Thymus (tissue), 11 donors: ENCODE results near the gene AGAP3. TPM values are rescaled to one million over a fixed set of nuclear protein-coding genes. Genes with fewer than 3 reads are reported as not detected.

Experiments
- DNase-seq, 9 donors: peaks; one replicate each; pipeline ENCODE4 v3.0.0-alpha.2; 2013; ENCODE audit warnings: low spot score in 9 of 9, low read depth in 6 of 9, missing footprints in 1 of 9
- H3K27ac ChIP-seq, 2 donors: one replicate each; pipeline ENCODE4 v1.5.1; 2013; ENCODE audit warnings: control low read depth in 1 of 2, low read depth in 1 of 2, low read length in 1 of 2, mild to moderate bottlenecking in 1 of 2, moderate library complexity in 1 of 2
- H3K27me3 ChIP-seq, 2 donors: one replicate each; pipeline ENCODE4 v1.5.1; 2013; ENCODE audit warnings: low read length in 1 of 2; ENCODE audit not compliant: control insufficient read depth in 2 of 2, insufficient read depth in 1 of 2
- H3K36me3 ChIP-seq, 2 donors: one replicate each; pipeline ENCODE4 v1.5.1; 2013; ENCODE audit warnings: low read length in 1 of 2, mild to moderate bottlenecking in 1 of 2, moderate library complexity in 1 of 2; ENCODE audit not compliant: control insufficient read depth in 2 of 2, insufficient read depth in 2 of 2
- H3K4me1 ChIP-seq, 2 donors: one replicate each; pipeline ENCODE4 v1.5.1; 2013; ENCODE audit warnings: low read length in 2 of 2; ENCODE audit not compliant: control insufficient read depth in 2 of 2, insufficient read depth in 2 of 2
- H3K4me3 ChIP-seq, 2 donors: one replicate each; pipeline ENCODE4 v1.5.1; 2013; ENCODE audit warnings: low read length in 2 of 2, control low read depth in 1 of 2, mild to moderate bottlenecking in 1 of 2
- H3K9me3 ChIP-seq, 2 donors: one replicate each; pipeline ENCODE4 v1.5.1; 2013; ENCODE audit warnings: low read length in 1 of 2, mild to moderate bottlenecking in 1 of 2; ENCODE audit not compliant: control insufficient read depth in 2 of 2, insufficient read depth in 1 of 2
- WGBS: extraction: QIAGEN DNeasy Blood & Tissue Kit; methylation state at CpG from one replicate; pipeline ENCODE4 v1.1.7; 2013; 5-methylcytosine and 5-hydroxymethylcytosine counted together
- polyA plus RNA-seq: library from polyadenylated mRNA; stranded (reverse); fragments of 200-250 nt; gene quantifications from one replicate; pipeline ENCODE4 v1.2.3, GENCODE V29; 2013
- total RNA-seq: library from RNA; stranded (reverse); fragments of 120-200 nt; gene quantifications from one replicate; pipeline ENCODE4 v1.2.4, GENCODE V29; 2013
- donor health status: healthy.

Gene AGAP3
- total and polyA plus RNA-seq, 2 donors, result 8.2 to 43.2 TPM

GRCh38 chr7:151076863-151077704 lies 9.2 kb upstream of the AGAP3 start:
- no peak overlapping the region for H3K27ac ChIP-seq
- H3K4me3 ChIP-seq, result no peak overlapping the region
- H3K36me3 ChIP-seq, result peaks cover 49 to 60% of the 10 kb centered on the region in 2 donors
- 97% methylated on average over 33 of the region's 33 CpGs for WGBS
- no peaks in the 10 kb centered on the region for H3K27me3 ChIP-seq
- no peak for DNase-seq
- H3K9me3 ChIP-seq, result no peaks in the 10 kb centered on the region
- H3K4me1 ChIP-seq, result peaks cover 22 to 30% of the 10 kb centered on the region in 2 donors

GRCh38 chr7:151077705-151078232 lies 8.5 kb upstream of the AGAP3 start:
- no peaks in the 10 kb centered on the region for H3K27me3 ChIP-seq
- no peak for DNase-seq
- peaks cover 29 to 36% of the 10 kb centered on the region in 2 donors for H3K4me1 ChIP-seq
- no peak overlapping the region for H3K27ac ChIP-seq
- H3K9me3 ChIP-seq, result no peaks in the 10 kb centered on the region
- 90% methylated on average over 10 of the region's 10 CpGs for WGBS
- peaks cover 44 to 54% of the 10 kb centered on the region in 2 donors for H3K36me3 ChIP-seq
- no peak overlapping the region for H3K4me3 ChIP-seq

- H3K27ac ChIP-seq, result no peak overlapping the region
- peaks cover under 1 to 1% of the 10 kb centered on the region in 2 donors for H3K27me3 ChIP-seq
- 85% methylated on average over 22 of the region's 22 CpGs for WGBS
- H3K4me3 ChIP-seq, result no peak overlapping the region
- H3K9me3 ChIP-seq, result no peaks in the 10 kb centered on the region
- peaks cover 40 to 47% of the 10 kb centered on the region in 2 donors for H3K36me3 ChIP-seq
- H3K4me1 ChIP-seq, result peaks cover 29 to 37% of the 10 kb centered on the region in 2 donors
- no peak for DNase-seq
Observed at GRCh38 chr7:151078233-151079040, 7.8 kb upstream of the AGAP3 start.

- Histone ChIP-seq H3K4me1 (peaks cover 29 to 42% of the 10 kb centered on the region in 2 donors), H3K4me3 (peak overlapping the region; percentile 71 to 76), H3K36me3 (peaks cover 31 to 38% of the 10 kb centered on the region in 2 donors), H3K9me3 (no peaks in the 10 kb centered on the region), H3K27me3 (peaks cover 10% of the 10 kb centered on the region in 2 donors), H3K27ac (no peak overlapping the region)
- WGBS, result 94% methylated on average over 27 of the region's 27 CpGs
- no peak for DNase-seq
Observed at GRCh38 chr7:151079199-151079910, 6.9 kb upstream of the AGAP3 start.

GRCh38 chr7:151080067-151080521 lies 6.2 kb upstream of the AGAP3 start:
- DNase-seq, result no peak
- Histone ChIP-seq H3K27me3 (peaks cover 17 to 18% of the 10 kb centered on the region in 2 donors), H3K36me3 (peaks cover 25 to 30% of the 10 kb centered on the region in 2 donors), H3K27ac (peak overlapping the region; percentile 64 to 88), H3K9me3 (no peaks in the 10 kb centered on the region), H3K4me3 (peak overlapping the region; percentile 71 to 76), H3K4me1 (peaks cover 29 to 42% of the 10 kb centered on the region in 2 donors)
- WGBS, result 2% methylated on average over 31 of the region's 31 CpGs

- peak within 1 kb of the TSS; percentile 71 to 76 for H3K4me3 ChIP-seq
- peaks cover 19 to 25% of the 10 kb centered on the region in 2 donors for H3K36me3 ChIP-seq
- H3K27ac ChIP-seq, result peak within 1 kb of the TSS; percentile 71 to 88
- 3% methylated on average over 66 of the region's 66 CpGs for WGBS
- peaks cover 29 to 45% of the 10 kb centered on the region in 2 donors for H3K4me1 ChIP-seq
- H3K27me3 ChIP-seq, result peaks cover 23% of the 10 kb centered on the region in 2 donors
- H3K9me3 ChIP-seq, result no peaks in the 10 kb centered on the region
- DNase-seq, result peak in 8 of 9 donors; percentile 64 to 93 (median 80)
Observed at GRCh38 chr7:151080522-151081169, 5.6 kb upstream of the AGAP3 start, which contains the start of gene FASTK. Gene FASTK, minus strand, starts transcription at chr7:151080809. Its CDS starts 43 bp downstream, at chr7:151080766.

- peak overlapping the region; percentile 15 to 71 for H3K27ac ChIP-seq
- peak overlapping the region; percentile 71 to 76 for H3K4me3 ChIP-seq
- peaks cover 13 to 18% of the 10 kb centered on the region in 2 donors for H3K36me3 ChIP-seq
- 80% methylated on average over 64 of the region's 64 CpGs for WGBS
- H3K27me3 ChIP-seq, result peaks cover 28 to 31% of the 10 kb centered on the region in 2 donors
- DNase-seq, result no peak
- no peaks in the 10 kb centered on the region for H3K9me3 ChIP-seq
- peaks cover 29 to 49% of the 10 kb centered on the region in 2 donors for H3K4me1 ChIP-seq
Observed at GRCh38 chr7:151081170-151082101, 4.8 kb upstream of the AGAP3 start.
